HEK293 (cell line): ENCODE measurements around the gene PLA2G3.

Experiments
- CTCF ChIA-PET: fragments of 350-600 bp; formaldehyde crosslinking; extraction: SDS; loops from one replicate; lab custom pipeline; 2021; ENCODE audit warnings: antibody characterized with exemption; lab: Yijun Ruan, JAX
- POLR2A ChIA-PET: fragments of 300-600 bp; formaldehyde crosslinking; extraction: SDS; loops from one replicate; lab custom pipeline; 2020; ENCODE audit warnings: antibody characterized with exemption, inconsistent platforms; lab: Yijun Ruan, JAX
- H3K27ac ChIP-seq: fragments of 200-500 bp; sonication (Bioruptor generic); 2 replicates; pipeline ENCODE4 v1.5.1; 2014; ENCODE audit warnings: low read depth, low read length, control low read depth, inconsistent platforms; ENCODE audit errors: extremely low read depth
- H3K36me3 ChIP-seq, 2 experiments: fragments of 200-500 bp in 1 of 2; sonication (Bioruptor generic) in 1 of 2; 1 replicate in 1 of 2; 2 replicates in 1 of 2; pipeline ENCODE4 v1.5.1; 2014 to 2017; ENCODE audit warnings: inconsistent platforms in 2 of 2, low read length in 2 of 2; ENCODE audit not compliant: control insufficient read depth in 2 of 2, insufficient read depth in 1 of 2
- H3K4me1 ChIP-seq: fragments of 200-500 bp; sonication (Bioruptor generic); 2 replicates; pipeline ENCODE4 v1.5.1; 2014; ENCODE audit warnings: mild to moderate bottlenecking, low read length, inconsistent platforms; ENCODE audit not compliant: control insufficient read depth, insufficient read depth
- H3K4me3 ChIP-seq: 2 replicates; pipeline ENCODE4 v1.5.1; 2011; ENCODE audit warnings: low read depth, mild to moderate bottlenecking, control low read depth, low read length, moderate library complexity
- H3K9me3 ChIP-seq: fragments of 200-500 bp; sonication (Bioruptor generic); 2 replicates; pipeline ENCODE4 v1.5.1; 2014; ENCODE audit warnings: low read depth, low read length, inconsistent platforms; ENCODE audit not compliant: control insufficient read depth, insufficient read depth
- GFI1B ChIP-seq: fragments of 450-650 bp; formaldehyde crosslinking; IDR thresholded peaks from 2 replicates; pipeline ENCODE4 v1.5.1; 2016; ENCODE audit warnings: missing biosample characterization, missing genetic modification characterization
- HIC1 ChIP-seq: fragments of 450-650 bp; formaldehyde crosslinking; IDR thresholded peaks from 2 replicates; pipeline ENCODE4 v1.5.1; 2016; ENCODE audit warnings: missing biosample characterization, missing genetic modification characterization
- KLF1 ChIP-seq: fragments of 450-650 bp; formaldehyde crosslinking; IDR thresholded peaks from 2 replicates; pipeline ENCODE4 v1.5.1; 2016; ENCODE audit warnings: missing biosample characterization, missing genetic modification characterization
- KLF8 ChIP-seq: fragments of 450-650 bp; formaldehyde crosslinking; IDR thresholded peaks from 2 replicates; pipeline ENCODE4 v1.5.1; 2016; ENCODE audit warnings: missing biosample characterization, missing genetic modification characterization
- OVOL3 ChIP-seq: fragments of 450-650 bp; formaldehyde crosslinking; IDR thresholded peaks from 2 replicates; pipeline ENCODE4 v1.5.1; 2016; ENCODE audit warnings: missing biosample characterization, missing genetic modification characterization
- PRDM1 ChIP-seq: fragments of 450-650 bp; formaldehyde crosslinking; IDR thresholded peaks from 2 replicates; pipeline ENCODE4; 2016; ENCODE audit warnings: missing biosample characterization, missing genetic modification characterization
- SALL2 ChIP-seq: fragments of 450-650 bp; formaldehyde crosslinking; IDR thresholded peaks from 2 replicates; pipeline ENCODE4 v1.5.0; 2017; ENCODE audit warnings: missing biosample characterization, mild to moderate bottlenecking, missing genetic modification characterization, borderline replicate concordance
- SETDB1 ChIP-seq: IDR thresholded peaks from one replicate; pipeline ENCODE4 v1.6.1; 2017; ENCODE audit warnings: mild to moderate bottlenecking, low read length, moderate library complexity, mixed read lengths; ENCODE audit not compliant: insufficient read length
- ZBTB20 ChIP-seq: fragments of 450-650 bp; formaldehyde crosslinking; IDR thresholded peaks from 2 replicates; pipeline ENCODE4 v1.5.1; 2016; ENCODE audit warnings: missing biosample characterization, missing genetic modification characterization
- ZFP37 ChIP-seq: fragments of 450-650 bp; formaldehyde crosslinking; IDR thresholded peaks from 2 replicates; pipeline ENCODE4 v1.5.1; 2016; ENCODE audit warnings: missing biosample characterization, missing genetic modification characterization
- ZFP41 ChIP-seq: fragments of 450-650 bp; formaldehyde crosslinking; IDR thresholded peaks from 2 replicates; pipeline ENCODE4 v1.5.1; 2016; ENCODE audit warnings: missing biosample characterization, missing genetic modification characterization, borderline replicate concordance
- ZNF16 ChIP-seq: fragments of 450-650 bp; formaldehyde crosslinking; IDR thresholded peaks from 2 replicates; pipeline ENCODE4 v1.5.1; 2016; ENCODE audit warnings: low read depth, missing biosample characterization, missing genetic modification characterization
- ZNF2 ChIP-seq: fragments of 450-650 bp; formaldehyde crosslinking; IDR thresholded peaks from 2 replicates; pipeline ENCODE4 v1.5.1; 2016; ENCODE audit warnings: missing biosample characterization, missing genetic modification characterization
- ZNF292 ChIP-seq: fragments of 450-650 bp; formaldehyde crosslinking; IDR thresholded peaks from 2 replicates; pipeline ENCODE4 v1.5.1; 2016; ENCODE audit warnings: low read depth, missing biosample characterization, missing genetic modification characterization, borderline replicate concordance
- ZNF302 ChIP-seq: fragments of 450-650 bp; formaldehyde crosslinking; IDR thresholded peaks from 2 replicates; pipeline ENCODE4 v1.5.1; 2016; ENCODE audit warnings: missing biosample characterization, missing genetic modification characterization, low read depth
- ZNF423 ChIP-seq: fragments of 450-650 bp; formaldehyde crosslinking; IDR thresholded peaks from 2 replicates; pipeline ENCODE4 v1.5.1; 2016; ENCODE audit warnings: missing biosample characterization, missing genetic modification characterization
- ZNF580 ChIP-seq: fragments of 450-650 bp; formaldehyde crosslinking; IDR thresholded peaks from 2 replicates; pipeline ENCODE4 v1.5.1; 2016; ENCODE audit warnings: missing biosample characterization, missing genetic modification characterization
- ZNF664 ChIP-seq: fragments of 450-650 bp; formaldehyde crosslinking; IDR thresholded peaks from 2 replicates; pipeline ENCODE4 v1.5.1; 2016; ENCODE audit warnings: missing biosample characterization, missing genetic modification characterization
- ZNF747 ChIP-seq: fragments of 450-650 bp; formaldehyde crosslinking; IDR thresholded peaks from 2 replicates; pipeline ENCODE4 v1.5.1; 2016; ENCODE audit warnings: missing biosample characterization, missing genetic modification characterization
- ZNF785 ChIP-seq: fragments of 450-650 bp; formaldehyde crosslinking; IDR thresholded peaks from 2 replicates; pipeline ENCODE4 v1.5.1; 2016; ENCODE audit warnings: missing biosample characterization, missing genetic modification characterization
- ZNF791 ChIP-seq: fragments of 450-650 bp; formaldehyde crosslinking; IDR thresholded peaks from 2 replicates; pipeline ENCODE4 v1.5.1; 2016; ENCODE audit warnings: missing biosample characterization, missing genetic modification characterization
- TF ChIP-seq, protein P1 (sequence below): fragments of 450-650 bp; formaldehyde crosslinking; IDR thresholded peaks from 2 replicates; pipeline ENCODE4 v1.5.1; 2016; ENCODE audit warnings: missing biosample characterization, missing genetic modification characterization
- TF ChIP-seq, protein P2 (sequence below): fragments of 450-650 bp; formaldehyde crosslinking; IDR thresholded peaks from 2 replicates; pipeline ENCODE4 v1.5.1; 2017; ENCODE audit warnings: missing biosample characterization, missing genetic modification characterization

PLA2G3 gene

DNA sequence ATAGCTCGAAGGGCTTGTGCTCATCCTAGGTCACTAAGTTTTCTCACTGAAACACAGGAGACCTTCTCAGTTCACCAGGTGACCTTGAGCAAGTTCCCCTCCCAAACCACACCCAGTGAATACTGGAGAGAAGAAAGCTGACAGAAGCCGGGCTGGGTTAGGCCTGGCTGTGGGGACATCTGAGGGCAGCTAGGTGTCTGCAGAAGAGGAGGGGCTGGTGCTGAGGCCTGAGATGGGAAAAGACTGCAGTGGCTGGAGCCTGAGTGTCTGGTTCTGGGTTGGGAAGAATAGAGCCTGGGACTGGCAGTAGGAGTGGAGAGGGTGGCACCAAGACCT is 18.1 kb downstream of the PLA2G3 start:
- no peaks in the 10 kb centered on the region for H3K9me3 ChIP-seq
- POLR2A ChIA-PET = interaction anchor here (0.6 to 1.5 kb wide), 7 partner anchors 14 to 698 kb away, joined by 3 to 7 read pairs (median 5); partner anchors contain the start of genes LIMK2, MORC2, RNF185 and SELENOM
- CTCF ChIA-PET = interaction anchor here (0.7 to 1.3 kb wide), 5 partner anchors 14 to 1816 kb away, joined by 3 to 5 read pairs (median 3); partner anchors contain the start of gene SELENOM
- H3K4me1 ChIP-seq = 0 out of 2 replicates have a peak, but pooled peaks cover 2% of the 10 kb centered on the region
- peak; percentile 56; the same call in 1 of the 2 replicates for TF ChIP-seq KLF1 (tag by site-specific recombination)
- TF ChIP-seq PRDM1 = no peak
- TF ChIP-seq HIC1 = 0 out of 2 replicates have a peak, but pooled peaks have one; percentile 40
- TF ChIP-seq, protein P1, sequence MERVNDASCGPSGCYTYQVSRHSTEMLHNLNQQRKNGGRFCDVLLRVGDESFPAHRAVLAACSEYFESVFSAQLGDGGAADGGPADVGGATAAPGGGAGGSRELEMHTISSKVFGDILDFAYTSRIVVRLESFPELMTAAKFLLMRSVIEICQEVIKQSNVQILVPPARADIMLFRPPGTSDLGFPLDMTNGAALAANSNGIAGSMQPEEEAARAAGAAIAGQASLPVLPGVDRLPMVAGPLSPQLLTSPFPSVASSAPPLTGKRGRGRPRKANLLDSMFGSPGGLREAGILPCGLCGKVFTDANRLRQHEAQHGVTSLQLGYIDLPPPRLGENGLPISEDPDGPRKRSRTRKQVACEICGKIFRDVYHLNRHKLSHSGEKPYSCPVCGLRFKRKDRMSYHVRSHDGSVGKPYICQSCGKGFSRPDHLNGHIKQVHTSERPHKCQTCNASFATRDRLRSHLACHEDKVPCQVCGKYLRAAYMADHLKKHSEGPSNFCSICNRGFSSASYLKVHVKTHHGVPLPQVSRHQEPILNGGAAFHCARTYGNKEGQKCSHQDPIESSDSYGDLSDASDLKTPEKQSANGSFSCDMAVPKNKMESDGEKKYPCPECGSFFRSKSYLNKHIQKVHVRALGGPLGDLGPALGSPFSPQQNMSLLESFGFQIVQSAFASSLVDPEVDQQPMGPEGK (tag by site-specific recombination) = no peak
- no peak for TF ChIP-seq ZNF2
- no peak for TF ChIP-seq ZNF664 (tag by site-specific recombination)
- no peak for TF ChIP-seq ZNF16 (tag by site-specific recombination)
- H3K27ac ChIP-seq = no peak overlapping the region; the same call in 1 of the 2 replicates
- H3K36me3 ChIP-seq = no peaks in the 10 kb centered on the region
- H3K4me3 ChIP-seq = no peak overlapping the region

- 0 out of 2 replicates have a peak, but pooled peaks cover 2% of the 10 kb centered on the region for H3K4me1 ChIP-seq
- H3K4me3 ChIP-seq = no peak overlapping the region
- CTCF ChIA-PET = interaction anchor here (0.6 to 1.3 kb wide), 4 partner anchors 13 to 1815 kb away, joined by 3 to 4 read pairs (median 3); no protein-coding TSS in a partner anchor
- TF ChIP-seq ZNF785 (peak; percentile 64; the same call in 1 of the 2 replicates), PRDM1 (peak; percentile 77), SETDB1 (no peak)
- H3K36me3 ChIP-seq = no peaks in the 10 kb centered on the region
- POLR2A ChIA-PET = no interaction called here
- H3K27ac ChIP-seq = no peak overlapping the region
- no peaks in the 10 kb centered on the region for H3K9me3 ChIP-seq
Observed at GRCh38 chr22:31121403-31121802, 18.9 kb downstream of the PLA2G3 start.

DNA sequence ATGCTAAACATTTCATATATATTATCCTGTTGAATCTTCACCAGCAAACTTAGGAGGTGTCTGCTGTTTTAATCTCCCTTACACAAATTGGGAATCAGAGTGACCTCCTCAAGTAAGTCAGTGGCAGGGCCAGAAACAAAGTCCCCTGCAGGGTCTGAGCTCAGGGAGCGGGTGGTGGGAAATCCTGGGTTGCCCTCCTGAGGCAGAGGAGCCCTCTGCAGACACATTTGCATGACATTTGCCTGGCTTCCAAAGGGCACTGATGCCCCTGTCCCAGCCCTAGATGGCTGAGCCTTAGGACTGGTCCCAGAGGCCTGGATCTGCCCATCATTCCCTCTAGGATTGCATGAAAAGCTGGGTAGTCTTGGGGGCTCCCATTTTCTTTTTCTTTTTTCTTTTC is 19.7 kb downstream of the PLA2G3 start:
- Histone ChIP-seq H3K27ac (no peak overlapping the region), H3K4me3 (no peak overlapping the region), H3K36me3 (no peaks in the 10 kb centered on the region), H3K9me3 (no peaks in the 10 kb centered on the region), H3K4me1 (0 out of 2 replicates have a peak, but pooled peaks cover 2% of the 10 kb centered on the region)
- POLR2A ChIA-PET = interaction anchor here (0.6 to 1.2 kb wide), 2 partner anchors 13 to 486 kb away, joined by 3 to 4 read pairs; partner anchors contain the start of gene SELENOM
- CTCF ChIA-PET = interaction anchor here (0.6 to 1.0 kb wide), 3 partner anchors 9 to 193 kb away, joined by 3 to 4 read pairs (median 3); partner anchors contain the start of gene SELENOM
- TF ChIP-seq ZBTB20 (tag by site-specific recombination) = no peak
- no peak for TF ChIP-seq ZNF791 (tag by site-specific recombination)
- TF ChIP-seq KLF8 (tag by site-specific recombination) = no peak
- TF ChIP-seq ZNF580 (tag by site-specific recombination) = no peak
- no peak for TF ChIP-seq ZNF302 (tag by site-specific recombination)
- no peak for TF ChIP-seq ZNF292 (tag by site-specific recombination)
- TF ChIP-seq ZFP41 (tag by site-specific recombination) = no peak
- TF ChIP-seq KLF1 (tag by site-specific recombination) = no peak
- TF ChIP-seq ZFP37 = no peak
- no peak for TF ChIP-seq ZNF747 (tag by site-specific recombination)
- TF ChIP-seq, protein P2, sequence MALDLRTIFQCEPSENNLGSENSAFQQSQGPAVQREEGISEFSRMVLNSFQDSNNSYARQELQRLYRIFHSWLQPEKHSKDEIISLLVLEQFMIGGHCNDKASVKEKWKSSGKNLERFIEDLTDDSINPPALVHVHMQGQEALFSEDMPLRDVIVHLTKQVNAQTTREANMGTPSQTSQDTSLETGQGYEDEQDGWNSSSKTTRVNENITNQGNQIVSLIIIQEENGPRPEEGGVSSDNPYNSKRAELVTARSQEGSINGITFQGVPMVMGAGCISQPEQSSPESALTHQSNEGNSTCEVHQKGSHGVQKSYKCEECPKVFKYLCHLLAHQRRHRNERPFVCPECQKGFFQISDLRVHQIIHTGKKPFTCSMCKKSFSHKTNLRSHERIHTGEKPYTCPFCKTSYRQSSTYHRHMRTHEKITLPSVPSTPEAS (tag by site-specific recombination) = no peak
- no peak for TF ChIP-seq SALL2 (tag by site-specific recombination)
- no peak for TF ChIP-seq OVOL3 (tag by site-specific recombination)
- TF ChIP-seq GFI1B = no peak
- TF ChIP-seq ZNF423 (tag by site-specific recombination) = no peak
- TF ChIP-seq, protein P1 (tag by site-specific recombination) = no peak
